Right ventricle myocardium inferior (tissue), 1 donor: ENCODE measurements around the gene ARL4D. TPM values are rescaled to one million over a fixed set of nuclear protein-coding genes. Genes with fewer than 3 reads are reported as not detected.
"Not testable (repeated sequence)": the region's sequence is repeated elsewhere in the genome, so short reads cannot be mapped to it uniquely, and the experiment has no call there.

Experiments used
- ATAC-seq: fragments of 200-7000 bp; cut with Tn5 transposase; one replicate; pipeline ENCODE4 v1.9.1; 2020; ENCODE audit warnings: mild to moderate bottlenecking, moderate library complexity
- DNase-seq: peaks from one replicate; pipeline ENCODE4 v3.0.0; 2021; ENCODE audit errors: missing footprints
- intact Hi-C: fragments of 100-400 bp; cut with DNase I; formaldehyde crosslinking; loops from one replicate; pipeline ENCODE4 v1.11.0; 2022
- long read RNA-seq: library from polyadenylated mRNA; unstranded; transcript quantifications from one replicate; pipeline ENCODE4 v2.0.0, GENCODE V29; 2021
- total RNA-seq: library from RNA; stranded (reverse); fragmentation: NEBNext Ultra II Directional; extraction: Animal tissue kit (Norgen Biotek cat#: 25700); gene quantifications from one replicate; pipeline ENCODE4 v1.2.1, GENCODE V29; 2021
- donor health status: DM: no; HTN: yes; CAD: no; lungs with severe emphysema.

ARL4D gene, protein sequence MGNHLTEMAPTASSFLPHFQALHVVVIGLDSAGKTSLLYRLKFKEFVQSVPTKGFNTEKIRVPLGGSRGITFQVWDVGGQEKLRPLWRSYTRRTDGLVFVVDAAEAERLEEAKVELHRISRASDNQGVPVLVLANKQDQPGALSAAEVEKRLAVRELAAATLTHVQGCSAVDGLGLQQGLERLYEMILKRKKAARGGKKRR
- 8.4 TPM for total RNA-seq
- long read RNA-seq, transcript ARL4D-201 (2 exons, 1,612 nt): major isoform, 7 of 8 reads
- long read RNA-seq, partial matches to known transcripts: 0 of 8 reads
- long read RNA-seq, other reads (novel, unspliced or antisense): 1 of 8 reads

DNA sequence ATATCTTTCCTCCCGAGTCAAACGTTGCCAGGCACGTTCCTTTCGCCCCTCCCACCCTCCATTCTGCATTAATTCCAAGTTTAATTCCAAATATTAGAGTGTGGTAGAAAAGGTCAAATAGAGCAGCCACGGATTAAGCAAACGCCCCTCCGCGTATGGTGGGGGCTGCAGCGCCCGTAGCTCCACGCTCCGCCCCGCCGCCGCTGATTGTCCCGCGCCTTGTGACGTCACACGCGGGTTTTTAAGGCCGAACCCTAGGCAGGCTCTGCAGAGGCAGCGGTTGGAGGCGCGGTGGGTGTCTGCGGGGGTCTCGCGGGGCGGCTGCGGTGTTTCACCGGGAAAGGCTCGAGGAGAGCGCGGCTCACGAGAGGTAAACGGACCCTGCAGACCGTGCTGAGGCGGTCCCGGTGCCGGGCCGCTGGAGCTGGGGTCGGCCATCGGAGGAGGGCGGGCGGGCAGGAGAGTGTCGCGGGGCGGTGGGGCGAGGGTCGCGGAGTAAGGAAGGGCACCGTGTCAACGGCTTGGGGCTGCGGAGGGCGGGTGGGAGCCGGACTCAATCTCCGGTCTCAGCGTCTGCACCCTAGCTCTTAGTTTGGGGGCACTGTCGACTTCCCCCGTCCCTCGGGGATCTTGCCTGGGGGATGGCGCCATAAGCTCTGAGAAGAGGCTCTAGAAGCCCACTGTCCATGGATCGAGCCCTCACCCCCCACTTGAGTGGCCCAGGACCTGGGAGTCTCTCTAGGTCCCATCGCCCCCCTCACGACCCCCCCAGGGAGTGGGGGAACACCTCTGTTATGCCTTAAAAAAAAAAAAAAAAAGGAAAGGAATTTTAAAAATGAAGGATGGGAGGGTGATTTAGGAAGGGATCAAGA is at the start of gene ARL4D:
TSS of gene ARL4D (plus strand) at position 270 of the 872 bp plus-strand sequence. CDS start 740 bp downstream, outside the sequence.
- DNase-seq: peak; percentile 96
- intact Hi-C loops: no loop called here
- peak; percentile 93 for ATAC-seq

DNA sequence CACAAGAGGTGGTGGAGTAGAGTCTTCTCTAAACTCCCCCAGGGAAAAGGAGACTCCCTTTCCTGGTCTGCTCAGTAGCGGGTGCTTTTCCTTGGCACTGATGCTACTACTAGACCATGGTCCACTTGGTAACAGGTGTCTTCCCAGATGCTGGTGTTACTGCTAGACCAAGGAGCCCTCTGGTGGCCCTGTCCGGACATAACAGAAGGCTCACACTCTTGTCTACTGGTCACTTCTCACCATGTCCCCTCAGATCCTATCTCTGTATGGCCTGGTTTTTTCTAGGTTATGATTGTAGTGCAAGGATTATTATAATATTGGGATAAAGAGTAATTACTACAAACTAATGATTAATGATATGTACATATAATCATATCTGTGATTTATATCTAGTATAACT is 49.7 kb upstream of the ARL4D start:
- no peak for ATAC-seq
- DNase-seq: no peak
- intact Hi-C loops: no loop called here

- intact Hi-C loops: no loop called here
- no peak for ATAC-seq
- no peak for DNase-seq
Observed at GRCh38 chr17:43350888-43351361, 47.9 kb upstream of the ARL4D start.

DNA sequence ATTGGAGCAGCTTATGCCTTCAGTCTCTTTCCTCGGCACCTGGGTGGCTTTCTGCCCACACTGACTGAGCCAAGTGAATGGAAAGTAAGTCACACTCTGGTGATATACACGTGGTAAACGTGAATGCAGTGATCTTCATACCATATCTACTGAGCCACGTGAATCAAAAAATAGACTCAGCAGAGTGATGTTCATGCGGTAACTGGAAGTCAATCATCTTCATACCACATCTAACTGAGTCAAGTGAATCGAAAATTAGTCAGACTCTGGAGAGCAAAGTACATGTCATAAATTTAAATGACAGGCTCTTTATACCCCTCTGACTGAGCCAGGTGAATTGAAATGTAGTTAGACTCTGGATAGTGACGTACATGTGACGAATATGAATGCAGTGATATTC is 47.1 kb upstream of the ARL4D start:
- intact Hi-C loops: no loop called here
- ATAC-seq (no peak), DNase-seq (no peak)

- no peak for DNase-seq
- intact Hi-C loops: no loop called here
- ATAC-seq: no peak
Observed at GRCh38 chr17:43352579-43353331, 46.0 kb upstream of the ARL4D start.

DNA sequence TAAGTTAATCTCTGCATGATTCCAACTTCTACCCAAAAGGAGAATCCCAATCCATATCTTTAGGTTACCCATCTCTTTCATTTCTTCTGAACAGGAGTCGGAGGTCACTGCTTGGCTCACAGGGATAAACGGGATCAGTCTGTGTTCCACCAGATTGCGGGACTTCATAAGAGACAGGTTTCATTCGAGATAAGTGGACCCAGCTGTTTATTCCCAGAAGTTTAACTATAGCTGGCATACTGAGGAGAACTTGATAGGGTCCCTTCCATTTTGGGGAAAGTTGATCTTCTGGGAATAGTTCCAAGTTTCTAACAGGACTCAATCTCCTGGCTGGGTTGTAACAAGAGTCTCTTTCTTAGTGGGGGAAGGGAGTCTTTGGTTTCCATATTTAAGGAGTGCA is 45.4 kb upstream of the ARL4D start:
- intact Hi-C loops: no loop called here
- DNase-seq: no peak

GRCh38 chr17:43354371-43354770 is 44.4 kb upstream of the ARL4D start:
- ATAC-seq (no peak), DNase-seq (no peak)
- intact Hi-C loops: no loop called here

More for the DNA sequence above, 45.4 kb upstream of the ARL4D start:
- no peak for ATAC-seq

- DNase-seq: no peak
- ATAC-seq: no peak
- intact Hi-C loops: no loop called here
Observed at GRCh38 chr17:43356450-43356849, 42.3 kb upstream of the ARL4D start.

- intact Hi-C loops: no loop called here
- DNase-seq: no peak
- ATAC-seq: no peak
Observed at GRCh38 chr17:43356999-43357398, 41.8 kb upstream of the ARL4D start.

DNA sequence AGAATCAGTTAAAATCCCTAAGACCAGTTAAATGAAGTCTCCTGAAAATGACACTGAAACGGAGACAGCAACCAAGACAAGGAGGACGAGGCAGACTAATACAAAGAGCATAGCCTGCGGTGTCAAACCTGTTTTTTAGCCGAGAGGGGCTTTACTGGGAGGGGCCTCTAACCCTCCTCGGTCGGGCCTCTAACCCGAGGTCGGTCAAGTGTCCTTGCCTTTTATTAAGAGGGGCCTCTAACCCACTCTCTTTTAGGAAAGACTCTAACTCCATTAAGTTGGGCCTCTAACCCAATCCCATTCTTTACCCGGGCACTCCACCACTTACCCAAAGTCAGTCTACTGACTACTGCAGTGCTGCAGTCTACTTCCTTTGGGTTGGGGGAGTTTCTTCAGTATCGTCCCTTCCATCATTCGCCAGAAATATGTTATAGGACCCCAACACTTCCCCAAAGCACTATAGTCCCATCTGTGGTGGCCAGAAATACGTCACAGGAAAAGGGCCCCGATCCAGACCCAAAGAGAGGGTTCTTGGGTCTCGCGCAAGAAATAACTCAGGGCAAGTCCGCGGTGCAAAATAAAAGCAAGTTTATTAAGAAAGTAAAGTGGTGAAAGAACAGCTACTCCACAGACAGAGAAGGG is 39.2 kb upstream of the ARL4D start:
- DNase-seq: no peak
- no peak for ATAC-seq
- intact Hi-C loops: no loop called here

- DNase-seq: no peak
- ATAC-seq: peak; percentile 12
- intact Hi-C loops: no loop called here
Observed at GRCh38 chr17:43360376-43360738, 38.4 kb upstream of the ARL4D start.

DNA sequence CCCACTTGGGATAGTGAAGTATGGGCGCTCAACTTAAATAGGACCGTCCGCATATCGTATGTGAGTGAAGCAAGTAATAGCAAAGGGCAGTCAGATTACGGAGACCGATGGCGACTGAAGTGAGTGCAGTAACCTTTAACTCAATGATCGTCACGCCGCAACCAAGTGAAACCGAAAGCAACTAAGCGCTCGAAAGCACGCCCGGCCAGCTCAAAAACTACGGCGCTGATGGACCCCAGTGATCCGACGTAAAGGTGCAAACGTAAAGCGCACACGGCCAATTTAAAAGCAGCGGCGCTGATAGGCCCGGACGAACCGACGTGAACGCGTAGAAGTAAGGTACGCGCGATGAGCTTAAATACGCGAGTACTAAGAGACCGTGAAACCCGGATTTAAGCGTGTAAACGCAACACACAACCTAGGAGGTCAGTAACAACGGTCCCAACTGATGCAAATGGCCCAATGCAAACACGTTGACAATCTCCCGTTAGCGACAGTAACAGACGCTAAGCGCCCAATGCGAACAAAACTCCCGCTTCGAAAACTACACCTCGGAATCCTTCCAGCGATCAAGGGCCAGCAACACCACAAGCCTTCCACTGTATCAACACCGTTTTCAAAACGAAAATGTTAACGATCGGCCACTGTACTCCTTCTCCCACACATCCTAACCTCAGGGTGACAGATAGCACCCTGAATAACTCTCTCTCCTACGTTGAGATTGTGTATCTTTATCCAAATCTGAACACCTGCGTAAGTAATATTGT is 37.9 kb upstream of the ARL4D start:
- DNase-seq (peak; percentile 94), ATAC-seq (peak; percentile 90)
- intact Hi-C loops: loop anchor here (1.0 kb wide), 1 partner anchor 27 kb away; no protein-coding TSS in a partner anchor

- intact Hi-C loops: no loop called here
Observed at GRCh38 chr17:43363181-43363925, 35.4 kb upstream of the ARL4D start.

GRCh38 chr17:43363926-43364285 is 34.9 kb upstream of the ARL4D start:
- DNase-seq (no peak), ATAC-seq (no peak)
- intact Hi-C loops: no loop called here

More at GRCh38 chr17:43363181-43363925, 35.4 kb upstream of the ARL4D start:
- no peak for ATAC-seq
- DNase-seq: no peak

DNA sequence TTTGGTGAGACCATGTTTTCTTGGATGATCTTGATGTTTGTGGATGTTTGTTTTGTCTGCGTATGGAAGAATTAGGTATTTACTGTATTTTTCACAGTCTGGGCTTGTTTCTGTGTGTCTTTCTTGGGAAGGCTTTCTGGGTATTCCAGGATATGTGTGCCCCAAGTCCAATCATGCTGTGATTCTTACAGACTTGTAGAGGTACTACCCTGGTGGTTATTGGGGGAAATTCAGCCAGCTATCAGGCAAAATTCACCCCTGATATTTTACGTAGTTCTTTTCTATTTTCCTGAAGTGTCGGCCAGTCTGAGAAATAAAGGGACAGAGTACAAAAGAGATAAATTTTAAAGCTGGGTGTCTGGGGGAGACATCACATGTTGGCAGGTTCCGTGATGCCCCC is 33.4 kb upstream of the ARL4D start:
- intact Hi-C loops: no loop called here
- ATAC-seq (no peak), DNase-seq (no peak)

DNA sequence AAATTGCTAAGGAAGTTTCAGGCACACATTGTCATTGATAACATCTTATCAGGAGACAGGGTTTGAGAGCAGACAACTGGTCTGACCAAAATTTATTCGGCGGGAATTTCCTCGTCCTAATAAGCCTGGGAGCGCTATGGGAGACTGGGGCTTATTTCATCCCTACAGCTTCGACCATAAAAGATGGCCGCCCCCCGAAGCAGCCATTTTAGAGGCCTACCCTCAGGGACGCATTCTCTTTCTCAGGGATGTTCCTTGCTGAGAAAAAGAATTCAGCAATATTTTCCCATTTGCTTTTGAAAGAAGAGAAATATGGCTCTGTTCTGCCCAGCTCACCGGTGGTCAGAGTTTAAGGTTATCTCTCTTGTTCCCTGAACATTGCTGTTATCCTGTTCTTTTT is 32.9 kb upstream of the ARL4D start:
- DNase-seq, ATAC-seq, intact Hi-C loops: not testable (repeated sequence)
